OCI-LY7 (cell line): ENCODE measurements around the gene KRTAP2-4.

ENCODE experiments used
- EZH2phosphoT487 ChIP-seq: fragments of 200-600 bp; sonication (generic); IDR thresholded peaks from 2 replicates; pipeline ENCODE4 v1.6.1; 2018; ENCODE audit warnings: low read depth, borderline replicate concordance, mild to moderate bottlenecking, mixed run types, antibody characterized with exemption, low read length, moderate library complexity, mixed read lengths
- TF ChIP-seq, protein P1 (sequence below): fragments of 200-600 bp; sonication (generic); conservative IDR thresholded peaks from 2 replicates; pipeline ENCODE4 v1.5.1; 2014; ENCODE audit warnings: mild to moderate bottlenecking, antibody characterized with exemption, low read length, moderate library complexity, mixed read lengths

DNA sequence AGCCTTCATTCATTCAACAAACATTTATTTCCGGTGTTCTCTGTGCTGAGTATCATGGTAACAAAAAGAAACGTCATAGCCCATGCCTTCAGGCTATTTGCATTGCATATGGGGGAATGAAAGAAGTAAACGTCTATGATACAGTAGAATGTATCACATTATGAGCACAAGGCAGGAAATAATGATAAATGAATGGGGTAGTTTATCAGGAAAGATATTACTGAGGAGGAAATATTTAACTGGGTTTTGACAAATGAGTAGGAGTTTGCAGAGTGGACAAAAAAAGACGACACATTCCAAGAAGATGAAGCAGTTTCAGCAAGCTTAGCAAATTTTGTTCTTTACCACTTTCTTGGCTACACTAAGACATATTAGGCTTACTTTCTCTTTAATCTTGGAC lies 16.9 kb upstream of the KRTAP2-4 start:
- TF ChIP-seq, protein P1, sequence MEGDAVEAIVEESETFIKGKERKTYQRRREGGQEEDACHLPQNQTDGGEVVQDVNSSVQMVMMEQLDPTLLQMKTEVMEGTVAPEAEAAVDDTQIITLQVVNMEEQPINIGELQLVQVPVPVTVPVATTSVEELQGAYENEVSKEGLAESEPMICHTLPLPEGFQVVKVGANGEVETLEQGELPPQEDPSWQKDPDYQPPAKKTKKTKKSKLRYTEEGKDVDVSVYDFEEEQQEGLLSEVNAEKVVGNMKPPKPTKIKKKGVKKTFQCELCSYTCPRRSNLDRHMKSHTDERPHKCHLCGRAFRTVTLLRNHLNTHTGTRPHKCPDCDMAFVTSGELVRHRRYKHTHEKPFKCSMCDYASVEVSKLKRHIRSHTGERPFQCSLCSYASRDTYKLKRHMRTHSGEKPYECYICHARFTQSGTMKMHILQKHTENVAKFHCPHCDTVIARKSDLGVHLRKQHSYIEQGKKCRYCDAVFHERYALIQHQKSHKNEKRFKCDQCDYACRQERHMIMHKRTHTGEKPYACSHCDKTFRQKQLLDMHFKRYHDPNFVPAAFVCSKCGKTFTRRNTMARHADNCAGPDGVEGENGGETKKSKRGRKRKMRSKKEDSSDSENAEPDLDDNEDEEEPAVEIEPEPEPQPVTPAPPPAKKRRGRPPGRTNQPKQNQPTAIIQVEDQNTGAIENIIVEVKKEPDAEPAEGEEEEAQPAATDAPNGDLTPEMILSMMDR, result no peak
- TF ChIP-seq EZH2phosphoT487, result no peak
